Stimulated activated naive B cell treated with anti-CD40 and anti-IgM and Interleukin-4, amounts not matched to agents 10 μg/mL and 1 μg/mL and 100 μg/mL, for 72 hours (primary cell): Measurements from ENCODE around the gene ABCB8.
"Not testable (repeated sequence)": the region's sequence is repeated elsewhere in the genome, so short reads cannot be mapped to it uniquely, and the experiment has no call there.

Experiments
- ATAC-seq, 2 donors: fragments of 150-1000 bp; cut with Tn5 transposase; replicated peaks; 2 replicates each; pipeline ENCODE4 v1.10.0; 2021; ENCODE audit warnings: moderate library complexity in 1 of 2
- DNase-seq: peaks from one replicate; pipeline ENCODE4 v3.0.0; 2021
- H3K27ac Mint-ChIP-seq: one replicate; pipeline ENCODE4 v1.8.0; 2022; ENCODE audit warnings: mild to moderate bottlenecking, mixed read lengths
- H3K27me3 Mint-ChIP-seq, 2 donors: one replicate each; pipeline ENCODE4 v1.8.0; 2022; ENCODE audit warnings: mixed read lengths in 2 of 2
- H3K36me3 Mint-ChIP-seq, 2 donors: one replicate each; pipeline ENCODE4 v1.8.0; 2022; ENCODE audit warnings: mixed read lengths in 2 of 2, mild to moderate bottlenecking in 1 of 2
- H3K4me1 Mint-ChIP-seq, 2 donors: one replicate each; pipeline ENCODE4 v1.8.0; 2022; ENCODE audit warnings: mixed read lengths in 2 of 2, mild to moderate bottlenecking in 1 of 2
- H3K4me3 Mint-ChIP-seq, 2 donors: one replicate each; pipeline ENCODE4 v1.8.0; 2022; ENCODE audit warnings: mild to moderate bottlenecking in 2 of 2, mixed read lengths in 2 of 2, moderate library complexity in 1 of 2
- H3K9me3 Mint-ChIP-seq, 2 donors: one replicate each; pipeline ENCODE4 v1.8.0; 2022; ENCODE audit warnings: mixed read lengths in 2 of 2, mild to moderate bottlenecking in 1 of 2

The ABCB8 gene

DNA sequence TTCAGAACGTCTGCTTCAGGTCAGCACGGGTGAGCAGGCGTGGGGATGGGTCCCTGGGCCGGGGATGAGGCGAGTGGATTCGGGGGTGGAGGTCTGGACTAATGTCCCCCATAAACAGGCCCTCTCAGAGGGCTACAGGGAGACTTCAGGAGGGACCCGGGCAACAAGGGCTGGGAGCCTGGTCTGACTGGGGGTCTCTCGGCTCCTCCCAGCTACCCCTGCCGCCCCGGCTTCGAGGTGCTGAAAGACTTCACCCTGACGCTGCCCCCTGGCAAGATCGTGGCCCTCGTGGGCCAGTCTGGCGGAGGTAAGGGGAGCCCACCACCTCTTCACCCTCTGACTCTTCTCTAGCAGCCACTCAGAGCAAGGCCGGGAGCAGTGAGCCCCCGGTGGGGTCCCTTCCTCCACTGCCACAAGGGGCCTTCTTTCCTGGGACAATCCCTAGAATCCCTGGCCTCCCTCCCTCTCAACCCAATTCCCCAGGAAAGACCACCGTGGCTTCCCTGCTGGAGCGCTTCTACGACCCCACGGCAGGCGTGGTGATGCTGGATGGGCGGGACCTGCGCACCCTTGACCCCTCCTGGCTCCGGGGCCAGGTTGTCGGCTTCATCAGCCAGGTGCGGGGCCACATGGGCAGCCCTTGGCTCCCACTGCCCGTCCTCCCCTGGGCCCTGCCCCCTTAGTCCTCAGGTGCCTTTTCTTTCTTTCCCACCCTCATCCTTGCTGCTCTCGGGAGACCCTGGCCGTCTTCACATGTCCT lies 12.5 kb downstream of the ABCB8 start:
- Mint-ChIP-seq H3K4me3 (no peak overlapping the region), H3K36me3 (peaks cover 38 to 41% of the 10 kb centered on the region in 2 donors), H3K27ac (peak overlapping the region; percentile 65), H3K4me1 (peaks cover 14 to 21% of the 10 kb centered on the region in 2 donors), H3K27me3 (no peaks in the 10 kb centered on the region), H3K9me3 (no peaks in the 10 kb centered on the region)
- DNase-seq (no peak), ATAC-seq (no peak)

DNA sequence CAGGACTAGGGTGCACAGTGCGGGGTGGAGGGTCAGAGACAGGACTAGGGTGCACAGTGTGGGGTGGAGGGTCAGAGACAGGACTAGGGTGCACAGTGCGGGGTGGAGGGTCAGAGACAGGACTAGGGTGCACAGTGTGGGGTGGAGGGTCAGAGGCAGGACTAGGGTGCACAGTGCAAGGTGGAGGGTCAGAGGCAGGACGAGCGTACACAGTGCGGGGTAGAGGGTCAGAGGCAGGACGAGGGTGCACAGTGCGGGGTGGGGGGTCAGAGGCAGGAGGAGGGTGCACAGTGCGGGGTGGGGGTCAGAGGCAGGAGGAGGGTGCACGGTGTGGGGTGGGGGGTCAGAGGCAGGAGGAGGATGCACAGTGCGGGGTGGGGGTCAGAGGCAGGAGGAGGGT lies 15.2 kb downstream of the ABCB8 start:
- not testable (repeated sequence) for H3K27me3 Mint-ChIP-seq, H3K4me3 Mint-ChIP-seq, H3K27ac Mint-ChIP-seq, H3K9me3 Mint-ChIP-seq, ATAC-seq, DNase-seq
- peaks cover 18 to 19% of the 10 kb centered on the region in 2 donors for H3K4me1 Mint-ChIP-seq
- peaks cover 28 to 30% of the 10 kb centered on the region in 2 donors for H3K36me3 Mint-ChIP-seq

DNA sequence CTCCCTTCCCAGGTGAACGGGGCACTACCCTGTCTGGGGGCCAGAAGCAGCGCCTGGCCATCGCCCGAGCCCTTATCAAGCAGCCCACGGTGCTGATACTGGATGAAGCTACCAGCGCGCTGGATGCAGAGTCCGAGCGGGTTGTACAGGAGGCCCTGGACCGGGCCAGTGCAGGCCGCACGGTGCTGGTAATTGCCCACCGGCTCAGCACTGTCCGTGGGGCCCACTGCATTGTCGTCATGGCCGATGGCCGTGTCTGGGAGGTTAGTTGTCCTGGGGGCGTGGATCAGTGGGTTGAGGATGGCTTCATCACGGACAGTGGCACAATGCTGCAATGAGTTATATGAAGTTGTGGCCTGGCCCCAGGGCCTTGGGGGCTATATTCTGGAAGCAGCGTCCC lies 15.7 kb downstream of the ABCB8 start:
- H3K27ac Mint-ChIP-seq = no peak overlapping the region

DNA sequence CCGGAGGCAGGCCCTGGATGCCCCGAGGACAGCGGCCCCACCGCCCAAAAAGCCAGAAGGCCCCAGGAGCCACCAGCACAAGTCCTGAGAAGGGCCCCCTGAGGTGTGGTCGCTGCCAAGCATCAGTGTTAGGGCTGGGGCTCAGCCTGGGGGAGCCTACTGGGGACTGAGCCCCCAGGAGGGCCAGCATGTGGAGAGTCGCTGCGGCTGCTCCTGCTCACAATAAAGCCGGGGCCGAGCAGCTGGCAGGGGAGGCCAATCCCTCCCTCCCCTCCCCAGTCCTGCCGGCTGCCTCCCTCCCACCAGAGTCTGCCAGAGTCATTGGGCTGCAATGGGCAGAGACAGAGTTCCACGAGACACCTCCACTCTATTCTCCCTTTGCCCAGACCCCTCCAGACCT lies 17.0 kb downstream of the ABCB8 start:
- Mint-ChIP-seq H3K4me3 (no peak overlapping the region), H3K27me3 (peaks cover 5 to 6% of the 10 kb centered on the region in 2 donors), H3K9me3 (no peaks in the 10 kb centered on the region), H3K4me1 (peaks cover 1 to 4% of the 10 kb centered on the region in 2 donors), H3K36me3 (peaks cover 21 to 24% of the 10 kb centered on the region in 2 donors), H3K27ac (no peak overlapping the region)
- no peak for DNase-seq
- no peak for ATAC-seq

More for the DNA sequence above, 15.7 kb downstream of the ABCB8 start:
- Mint-ChIP-seq H3K4me3 (no peak overlapping the region), H3K4me1 (peaks cover 14% of the 10 kb centered on the region in 2 donors), H3K27me3 (no peaks in the 10 kb centered on the region), H3K36me3 (peaks cover 26 to 27% of the 10 kb centered on the region in 2 donors), H3K9me3 (no peaks in the 10 kb centered on the region)
- no peak for ATAC-seq
- no peak for DNase-seq

DNA sequence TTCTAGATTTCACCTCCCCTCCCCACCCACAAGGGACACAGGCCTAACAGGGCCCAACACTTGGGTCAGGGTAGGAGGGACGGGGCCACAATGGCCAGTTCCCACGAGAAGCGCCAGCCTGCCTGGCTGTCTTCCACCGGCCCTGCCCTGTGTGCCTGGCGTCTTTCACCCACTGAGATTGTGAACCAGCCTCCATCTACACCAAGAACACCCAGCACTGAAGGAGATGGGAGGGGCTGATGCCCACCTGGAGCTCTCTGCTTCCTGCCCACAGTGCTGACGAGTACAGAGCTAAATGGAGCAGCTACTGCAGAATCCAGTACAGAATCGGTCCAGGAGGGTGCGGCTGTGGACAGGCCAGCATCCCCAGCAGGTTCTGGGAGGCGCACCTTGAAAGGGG lies 17.7 kb downstream of the ABCB8 start:
- Mint-ChIP-seq H3K9me3 (no peaks in the 10 kb centered on the region), H3K27me3 (peaks cover 8 to 11% of the 10 kb centered on the region in 2 donors), H3K27ac (no peak overlapping the region), H3K36me3 (peaks cover 21 to 24% of the 10 kb centered on the region in 2 donors), H3K4me1 (peaks cover 0 to 6% of the 10 kb centered on the region in 2 donors), H3K4me3 (no peak overlapping the region)
- ATAC-seq (peak in 1 of 2 donors; percentile 5), DNase-seq (no peak)

DNA sequence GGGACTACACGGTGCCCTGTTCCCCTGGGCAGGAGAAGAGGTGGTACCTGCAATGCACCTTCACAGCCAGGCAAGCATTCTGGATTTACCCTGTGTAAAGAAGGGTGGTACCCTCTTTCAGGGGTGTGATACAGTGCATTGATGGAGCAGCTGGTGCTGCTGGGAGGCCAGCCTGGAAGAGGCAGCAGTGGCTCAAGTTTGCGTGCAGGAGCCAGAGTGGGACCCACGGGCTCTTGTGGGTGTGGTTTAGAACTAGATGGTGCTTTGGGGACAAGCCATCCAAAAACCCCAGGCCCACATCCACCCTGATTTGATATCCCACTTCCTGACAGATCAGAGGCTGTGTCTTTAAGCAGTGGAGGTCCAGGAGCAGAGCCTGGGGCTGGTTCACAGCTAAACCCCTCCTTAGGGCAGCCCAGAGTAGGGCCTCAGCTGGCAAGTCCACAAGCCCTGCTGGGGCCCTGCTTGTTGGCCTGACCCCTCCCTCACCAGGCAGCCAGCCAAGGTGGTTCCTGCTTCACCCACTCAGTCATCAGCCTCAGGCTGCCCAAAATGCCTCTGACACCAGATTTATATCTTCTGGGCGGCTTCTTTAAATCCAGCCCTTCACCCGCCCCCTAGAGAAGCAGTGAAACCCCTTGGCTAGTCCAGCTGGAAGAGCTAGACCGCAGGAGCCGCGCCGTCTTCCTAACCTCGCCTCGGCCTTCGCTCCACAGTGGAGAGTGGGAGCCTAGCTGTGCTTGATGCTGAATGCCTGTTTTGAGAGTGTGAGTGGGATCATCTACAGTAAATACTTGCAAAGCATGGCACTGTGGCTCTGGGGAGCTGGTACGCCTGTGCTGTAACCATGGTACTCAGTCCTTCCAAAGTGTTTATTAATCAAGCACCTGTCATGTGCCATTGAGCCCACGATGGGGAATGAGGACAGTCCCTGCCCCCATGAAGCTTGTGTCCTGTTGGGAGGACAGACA lies 18.6 kb downstream of the ABCB8 start:
- Mint-ChIP-seq H3K27ac (peak overlapping the region; percentile 65), H3K4me1 (peaks cover 5 to 8% of the 10 kb centered on the region in 2 donors), H3K4me3 (no peak overlapping the region), H3K27me3 (peaks cover 8 to 16% of the 10 kb centered on the region in 2 donors), H3K36me3 (peaks cover 14 to 20% of the 10 kb centered on the region in 2 donors), H3K9me3 (no peaks in the 10 kb centered on the region)
- ATAC-seq = no peak
- DNase-seq = no peak

DNA sequence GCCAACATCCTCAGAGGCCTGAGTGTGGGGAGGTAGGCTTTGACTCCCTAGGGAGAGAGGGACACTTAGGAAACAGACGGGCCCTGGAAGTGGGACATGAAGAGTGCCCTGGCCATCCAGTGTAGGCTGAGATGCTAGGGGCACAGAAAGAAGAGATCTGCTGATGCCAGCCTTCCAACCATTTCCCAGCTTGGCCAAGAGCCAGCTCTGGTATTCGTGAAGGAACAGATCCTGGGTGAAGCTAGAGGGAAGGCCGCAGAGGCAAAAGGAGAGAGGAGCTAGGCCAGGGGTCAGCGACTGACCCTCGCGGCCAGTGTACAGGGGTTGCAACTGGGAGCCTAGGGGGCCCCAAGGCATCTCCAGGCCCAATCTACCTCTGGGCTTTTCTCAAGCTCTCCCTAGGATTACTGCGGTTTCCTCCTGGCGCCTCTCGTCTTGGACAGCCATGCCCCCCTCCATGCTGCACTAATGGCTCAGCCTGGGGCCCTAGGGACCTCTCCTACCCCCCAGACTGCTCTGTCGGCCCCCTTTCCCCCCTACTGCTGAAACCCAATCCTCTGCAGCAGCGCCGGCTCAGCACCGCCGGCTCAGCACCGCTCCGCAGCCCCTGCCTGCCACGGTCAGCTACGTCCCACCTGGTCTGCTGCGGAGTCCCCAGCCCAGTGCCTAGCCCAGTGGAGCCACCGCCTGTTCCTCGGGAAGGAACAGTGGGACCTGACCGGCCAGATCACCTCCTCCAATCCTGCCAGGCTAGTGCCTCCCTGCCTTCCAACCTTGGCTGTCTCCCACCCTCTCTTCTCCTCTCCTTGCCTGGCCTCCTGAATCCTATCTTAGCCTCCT lies 19.9 kb downstream of the ABCB8 start, which contains the start of gene ASIC3:
TSS of gene ASIC3 (plus strand) at position 556 of the 840 bp plus-strand sequence. CDS start 355 bp downstream, outside the sequence.
- peaks cover 13 to 24% of the 10 kb centered on the region in 2 donors for H3K27me3 Mint-ChIP-seq
- H3K4me1 Mint-ChIP-seq = peaks cover 6 to 9% of the 10 kb centered on the region in 2 donors
- no peak for ATAC-seq
- no peaks in the 10 kb centered on the region for H3K9me3 Mint-ChIP-seq
- H3K27ac Mint-ChIP-seq = no peak within 1 kb of the TSS
- DNase-seq = no peak
- peaks cover 19 to 22% of the 10 kb centered on the region in 2 donors for H3K36me3 Mint-ChIP-seq
- H3K4me3 Mint-ChIP-seq = no peak within 1 kb of the TSS

DNA sequence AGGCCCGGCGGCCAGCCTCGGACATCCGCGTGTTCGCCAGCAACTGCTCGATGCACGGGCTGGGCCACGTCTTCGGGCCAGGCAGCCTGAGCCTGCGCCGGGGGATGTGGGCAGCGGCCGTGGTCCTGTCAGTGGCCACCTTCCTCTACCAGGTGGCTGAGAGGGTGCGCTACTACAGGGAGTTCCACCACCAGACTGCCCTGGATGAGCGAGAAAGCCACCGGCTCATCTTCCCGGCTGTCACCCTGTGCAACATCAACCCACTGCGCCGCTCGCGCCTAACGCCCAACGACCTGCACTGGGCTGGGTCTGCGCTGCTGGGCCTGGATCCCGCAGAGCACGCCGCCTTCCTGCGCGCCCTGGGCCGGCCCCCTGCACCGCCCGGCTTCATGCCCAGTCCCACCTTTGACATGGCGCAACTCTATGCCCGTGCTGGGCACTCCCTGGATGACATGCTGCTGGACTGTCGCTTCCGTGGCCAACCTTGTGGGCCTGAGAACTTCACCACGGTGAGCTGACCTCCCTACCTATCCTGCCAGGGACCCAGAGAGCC lies 20.7 kb downstream of the ABCB8 start:
- Mint-ChIP-seq H3K4me1 (peaks cover 6 to 10% of the 10 kb centered on the region in 2 donors), H3K27me3 (peaks cover 13 to 24% of the 10 kb centered on the region in 2 donors), H3K27ac (no peak overlapping the region), H3K4me3 (no peak overlapping the region), H3K36me3 (peaks cover 18 to 26% of the 10 kb centered on the region in 2 donors), H3K9me3 (no peaks in the 10 kb centered on the region)
- DNase-seq = no peak
- no peak for ATAC-seq

DNA sequence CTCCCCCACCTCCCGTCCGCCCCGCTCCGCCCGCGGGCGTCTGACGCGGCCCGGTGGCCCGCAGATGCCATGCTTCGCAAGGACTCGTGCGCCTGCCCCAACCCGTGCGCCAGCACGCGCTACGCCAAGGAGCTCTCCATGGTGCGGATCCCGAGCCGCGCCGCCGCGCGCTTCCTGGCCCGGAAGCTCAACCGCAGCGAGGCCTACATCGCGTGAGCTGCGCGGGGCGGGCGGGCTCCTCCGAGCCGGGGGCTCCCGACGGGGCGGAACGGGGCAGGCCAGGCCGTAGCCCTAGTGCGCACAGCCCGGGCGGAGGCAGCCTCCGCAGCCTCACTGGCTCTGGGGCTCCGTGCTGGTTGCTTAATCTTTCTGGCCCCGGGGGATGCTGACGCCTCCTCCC lies 22.9 kb downstream of the ABCB8 start:
- Mint-ChIP-seq H3K27ac (no peak overlapping the region), H3K4me3 (no peak overlapping the region)

DNA sequence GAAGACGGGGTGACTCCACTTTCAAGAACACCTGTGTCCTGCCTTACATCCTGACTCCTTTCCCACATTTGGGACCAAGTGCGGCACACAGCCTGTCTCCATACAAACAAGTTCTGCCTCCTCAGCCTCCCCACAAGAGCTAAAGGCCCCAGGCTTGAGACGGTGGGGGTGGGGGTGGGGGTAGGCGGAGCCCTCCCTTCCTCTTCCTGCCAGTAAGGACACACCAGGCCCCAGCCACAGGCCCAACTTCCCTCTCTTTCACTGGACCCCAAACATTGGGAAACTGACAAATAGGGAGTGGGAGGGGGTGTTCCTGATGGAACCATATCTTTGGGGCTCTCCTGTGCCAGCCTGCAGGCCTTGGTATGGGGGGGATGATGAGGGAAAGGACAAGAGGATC lies 24.8 kb downstream of the ABCB8 start:
- Mint-ChIP-seq H3K36me3 (peaks cover 18 to 35% of the 10 kb centered on the region in 2 donors), H3K4me3 (no peak overlapping the region), H3K27ac (no peak overlapping the region), H3K9me3 (no peaks in the 10 kb centered on the region), H3K27me3 (peaks cover 17 to 24% of the 10 kb centered on the region in 2 donors), H3K4me1 (peaks cover 15 to 19% of the 10 kb centered on the region in 2 donors)
- ATAC-seq = no peak
- DNase-seq = no peak

More for the DNA sequence above, 22.9 kb downstream of the ABCB8 start:
- Mint-ChIP-seq H3K27me3 (peaks cover 17 to 24% of the 10 kb centered on the region in 2 donors), H3K4me1 (peaks cover 6 to 10% of the 10 kb centered on the region in 2 donors), H3K36me3 (peaks cover 18 to 35% of the 10 kb centered on the region in 2 donors), H3K9me3 (no peaks in the 10 kb centered on the region)
- no peak for DNase-seq
- peak; percentile 61 to 72 for ATAC-seq

DNA sequence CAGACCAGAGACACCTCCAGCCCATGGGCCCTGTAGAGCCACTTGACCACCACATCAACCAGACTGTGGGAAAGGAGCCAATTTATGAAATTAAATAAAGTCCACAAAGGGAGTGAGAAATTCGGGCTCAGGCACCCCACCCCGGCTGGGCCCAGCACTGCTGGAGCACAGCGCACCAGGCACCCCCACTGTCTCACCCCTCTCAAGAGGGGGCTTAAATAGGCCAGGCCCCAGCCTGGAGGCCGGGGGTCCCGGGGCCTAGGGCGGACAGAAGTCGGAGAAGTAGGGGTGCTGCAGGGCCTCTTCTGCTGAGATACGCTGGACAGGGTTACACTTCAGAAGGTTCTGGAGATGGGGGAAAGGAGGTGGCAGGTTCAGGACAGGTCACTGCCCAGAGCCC lies 25.5 kb downstream of the ABCB8 start:
- H3K4me3 Mint-ChIP-seq = no peak overlapping the region
- H3K27me3 Mint-ChIP-seq = peaks cover 17 to 24% of the 10 kb centered on the region in 2 donors
- peaks cover 19 to 25% of the 10 kb centered on the region in 2 donors for H3K4me1 Mint-ChIP-seq
- H3K9me3 Mint-ChIP-seq = no peaks in the 10 kb centered on the region
- H3K36me3 Mint-ChIP-seq = peaks cover 18 to 35% of the 10 kb centered on the region in 2 donors
- ATAC-seq (no peak), DNase-seq (no peak)
- no peak overlapping the region for H3K27ac Mint-ChIP-seq

DNA sequence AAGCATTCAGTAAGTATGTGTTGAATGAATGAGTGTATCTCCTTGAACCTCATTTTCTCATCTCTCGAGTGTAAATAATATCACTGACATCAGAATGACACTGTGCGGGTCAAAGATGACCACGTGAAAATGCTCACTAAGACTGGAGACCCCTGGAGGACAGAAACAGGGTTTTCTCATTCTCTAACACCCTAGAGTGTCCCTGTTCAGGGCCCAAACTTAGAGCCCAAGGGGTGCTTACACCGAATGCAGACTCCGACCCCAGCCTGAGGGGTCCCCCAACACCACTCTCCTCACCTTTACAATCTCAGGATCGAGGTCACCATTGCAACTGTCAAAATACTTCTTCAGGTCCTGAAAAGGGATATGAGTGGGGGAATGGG lies 28.0 kb downstream of the ABCB8 start:
- Mint-ChIP-seq H3K9me3 (no peaks in the 10 kb centered on the region), H3K4me3 (peak overlapping the region; percentile 95 to 99), H3K36me3 (peaks cover 18 to 35% of the 10 kb centered on the region in 2 donors), H3K4me1 (peaks cover 25 to 45% of the 10 kb centered on the region in 2 donors), H3K27ac (no peak overlapping the region), H3K27me3 (peaks cover 9 to 13% of the 10 kb centered on the region in 2 donors)
- no peak for DNase-seq
- ATAC-seq = no peak
